ENCODE results near the gene ETHE1.

The ETHE1 gene, protein sequence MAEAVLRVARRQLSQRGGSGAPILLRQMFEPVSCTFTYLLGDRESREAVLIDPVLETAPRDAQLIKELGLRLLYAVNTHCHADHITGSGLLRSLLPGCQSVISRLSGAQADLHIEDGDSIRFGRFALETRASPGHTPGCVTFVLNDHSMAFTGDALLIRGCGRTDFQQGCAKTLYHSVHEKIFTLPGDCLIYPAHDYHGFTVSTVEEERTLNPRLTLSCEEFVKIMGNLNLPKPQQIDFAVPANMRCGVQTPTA

DNA sequence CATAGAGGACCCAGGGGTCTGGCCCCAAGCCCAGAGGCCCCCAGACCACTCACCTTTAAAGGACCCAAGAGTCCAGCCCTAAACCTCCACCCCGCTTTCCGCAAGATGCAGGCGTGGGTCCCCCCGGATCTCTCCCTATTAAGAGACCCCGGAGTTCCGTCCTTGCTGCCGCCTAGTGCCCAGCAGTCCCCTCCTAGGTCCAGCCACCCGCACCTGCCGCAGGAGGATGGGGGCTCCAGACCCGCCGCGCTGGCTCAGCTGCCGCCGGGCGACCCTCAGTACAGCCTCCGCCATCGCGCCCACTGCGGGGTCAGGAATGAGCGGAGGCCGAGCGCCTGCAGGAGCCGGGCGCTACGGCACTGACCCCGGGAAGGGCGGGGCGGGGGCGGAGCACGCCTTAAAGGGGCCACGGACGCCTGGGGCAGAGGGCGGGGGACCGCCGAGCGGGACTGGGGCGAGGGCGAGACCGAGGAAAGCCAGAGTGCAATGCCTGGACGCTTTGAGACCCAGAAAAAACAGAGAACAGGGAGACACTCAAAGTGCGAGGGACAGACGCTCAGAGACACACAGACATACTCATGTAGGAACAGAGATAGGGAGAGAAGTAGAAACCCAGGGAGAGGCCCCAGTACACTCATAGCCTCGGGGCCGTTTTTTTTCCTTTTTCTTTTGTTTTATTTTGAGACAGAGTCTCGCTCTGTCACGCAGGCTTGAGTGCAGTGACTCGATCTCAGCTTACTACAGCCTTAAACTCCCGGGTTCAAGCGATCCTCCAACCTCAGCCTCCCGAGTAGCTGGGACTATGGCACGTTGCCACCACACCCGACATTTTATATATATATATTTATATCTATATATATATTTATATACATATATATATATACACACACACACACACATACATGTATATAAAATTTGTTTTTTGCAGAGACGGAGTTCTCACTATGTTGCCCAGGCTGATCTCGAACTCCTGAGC lies at the start of gene ETHE1:
Gene ETHE1, minus strand, starts transcription at position 318 of the 976 bp plus-strand sequence. Its CDS starts 24 bp downstream, at position 294.
- DNase-seq (ENCODE audit: low read depth, low spot score), result no peak

DNA sequence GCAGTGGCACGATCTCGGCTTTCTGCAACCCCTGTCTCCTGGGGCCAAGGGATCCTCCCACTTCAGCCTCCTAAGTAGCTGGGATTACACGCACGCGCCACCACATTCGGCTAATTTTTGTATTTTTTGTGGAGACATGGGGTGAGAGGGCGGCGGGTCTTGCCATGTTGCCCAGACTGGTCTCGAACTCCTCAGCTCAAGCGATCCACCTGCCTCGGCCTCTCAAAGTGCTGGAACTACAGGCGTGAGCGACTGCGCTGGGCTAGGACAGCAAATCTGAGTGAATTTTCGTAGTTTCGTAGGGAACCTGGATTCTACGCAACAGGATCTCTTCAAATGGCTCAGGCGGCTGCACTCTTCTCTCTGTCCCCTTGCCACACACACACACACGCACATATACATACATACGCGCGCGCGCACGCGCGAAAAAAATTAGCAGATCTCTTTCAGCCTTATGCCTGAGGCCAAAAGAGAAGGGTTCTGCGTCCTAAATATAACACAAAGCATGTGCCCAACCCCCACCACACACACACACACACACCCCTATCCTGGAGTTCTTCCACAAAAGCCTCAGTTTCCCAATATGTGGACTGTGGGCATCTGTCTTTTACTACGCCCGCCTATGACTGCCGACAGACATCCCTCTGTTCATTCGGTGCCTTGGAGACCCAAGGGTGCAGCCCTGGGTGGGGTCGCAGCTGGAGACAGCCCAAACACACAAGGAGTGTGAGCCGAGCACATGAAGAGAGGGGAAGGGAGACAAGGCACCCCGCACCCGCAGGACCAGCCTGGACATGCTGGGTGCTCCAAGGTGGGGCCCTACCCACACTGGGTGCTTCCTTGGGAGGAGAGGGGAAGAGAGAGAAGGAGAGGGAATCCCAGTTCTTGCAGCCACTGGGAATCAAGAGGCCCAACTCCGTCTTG lies 49.2 kb upstream of the ETHE1 start:
- no peak for DNase-seq (ENCODE audit: low read depth, low spot score)

DNA sequence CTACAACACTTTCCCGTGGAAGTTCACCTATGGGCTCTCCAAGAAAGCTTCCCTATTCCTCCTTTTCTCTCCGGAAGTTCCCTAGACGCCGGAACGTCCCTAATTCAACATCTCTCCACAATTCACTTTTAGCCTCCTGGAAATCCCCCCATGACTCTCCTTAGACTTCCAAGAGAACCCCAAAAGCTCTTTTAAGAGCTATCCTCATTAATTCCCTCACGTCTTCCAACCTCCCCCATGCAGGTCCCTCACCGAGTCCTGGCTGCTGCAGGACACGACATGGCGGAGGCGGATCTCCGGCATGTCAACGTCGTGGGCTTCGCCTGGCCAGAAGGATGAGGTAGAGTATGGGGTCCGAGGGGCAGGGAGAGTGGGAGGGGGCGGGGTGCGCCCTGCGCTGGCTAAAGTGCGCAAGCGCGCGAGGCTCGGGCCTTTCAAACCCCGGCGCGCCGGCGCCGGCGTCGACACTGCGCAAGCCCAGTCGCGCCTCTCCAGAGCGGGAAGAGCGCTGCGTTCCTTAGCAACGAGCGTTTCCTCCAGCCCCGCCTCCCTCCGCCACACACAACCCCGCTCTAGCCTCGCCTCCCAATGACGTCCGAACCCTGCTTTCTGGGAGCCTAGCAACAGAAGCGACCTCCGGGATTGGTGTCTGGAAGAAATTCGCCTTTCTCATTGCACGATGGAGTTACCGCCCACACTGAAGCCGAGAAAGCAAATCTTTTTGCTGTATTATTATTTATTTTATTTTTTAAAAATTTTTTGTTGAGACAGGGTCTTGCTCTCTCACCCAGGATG lies 48.4 kb upstream of the ETHE1 start, which contains the start of the genes PINLYP and XRCC1:
Gene PINLYP, plus strand, starts transcription at position 646 of the 795 bp plus-strand sequence. CDS start 1,391 bp downstream, outside the sequence.
Gene XRCC1, minus strand, starts transcription at position 372 of the 795 bp plus-strand sequence. Its CDS starts 69 bp downstream, at position 303.
- peak; percentile 97 for DNase-seq (ENCODE audit: low read depth, low spot score)

DNA sequence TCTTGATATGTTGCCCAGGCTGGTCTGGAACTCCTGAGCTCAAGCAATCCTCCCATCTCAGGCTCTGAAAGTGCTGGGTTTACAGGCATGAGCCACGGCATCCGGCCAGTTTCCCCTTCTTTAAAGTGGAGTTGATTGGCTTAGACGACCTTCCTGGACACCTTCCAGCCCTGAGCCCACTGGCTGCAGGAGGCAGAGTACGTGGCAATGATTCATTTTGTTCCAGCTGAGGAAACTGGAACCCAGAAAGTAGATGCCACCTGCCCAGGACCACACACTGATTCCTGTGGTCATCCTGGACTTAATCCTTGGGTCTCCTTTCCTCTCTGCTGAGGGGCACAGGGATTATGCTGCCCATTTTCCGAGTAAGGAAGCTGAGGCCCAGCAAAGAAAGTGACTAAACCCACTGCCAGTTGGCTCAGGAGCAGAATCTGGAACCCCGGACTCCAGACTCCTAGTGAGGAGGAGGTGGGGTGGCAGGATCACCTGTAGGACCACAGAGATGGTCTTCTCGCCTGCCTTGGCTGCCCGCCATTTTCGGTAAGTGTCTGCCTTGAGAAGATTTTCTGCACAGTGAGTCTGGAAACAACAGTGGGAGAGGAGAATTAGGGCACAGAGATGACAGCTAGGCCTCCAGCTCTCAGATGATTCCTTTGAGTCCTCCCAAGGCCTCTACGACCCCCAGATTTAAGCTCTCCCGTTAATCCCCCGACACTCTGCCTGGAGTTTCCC lies 47.6 kb upstream of the ETHE1 start:
- no peak for DNase-seq (ENCODE audit: low read depth, low spot score)

DNA sequence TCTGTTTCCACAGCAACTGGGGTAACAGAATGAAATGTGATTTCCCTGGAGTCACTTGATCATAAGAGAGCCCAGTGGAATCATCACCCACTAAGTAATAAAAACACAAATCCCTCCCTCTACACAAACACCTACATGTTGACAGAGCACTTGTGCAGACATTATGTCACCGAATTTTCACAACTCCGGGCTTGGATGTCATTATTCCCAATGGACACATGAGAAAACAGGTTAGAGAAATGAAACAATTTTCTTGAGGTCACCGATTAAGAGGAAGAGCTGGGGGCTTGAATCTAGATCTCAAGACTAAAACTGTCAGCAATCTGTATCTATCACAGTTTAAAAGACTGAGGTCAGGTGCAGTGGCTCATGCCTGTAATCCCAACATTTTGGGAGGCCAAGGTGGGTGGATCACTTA lies 45.2 kb upstream of the ETHE1 start:
- no peak for DNase-seq (ENCODE audit: low read depth, low spot score)

DNA sequence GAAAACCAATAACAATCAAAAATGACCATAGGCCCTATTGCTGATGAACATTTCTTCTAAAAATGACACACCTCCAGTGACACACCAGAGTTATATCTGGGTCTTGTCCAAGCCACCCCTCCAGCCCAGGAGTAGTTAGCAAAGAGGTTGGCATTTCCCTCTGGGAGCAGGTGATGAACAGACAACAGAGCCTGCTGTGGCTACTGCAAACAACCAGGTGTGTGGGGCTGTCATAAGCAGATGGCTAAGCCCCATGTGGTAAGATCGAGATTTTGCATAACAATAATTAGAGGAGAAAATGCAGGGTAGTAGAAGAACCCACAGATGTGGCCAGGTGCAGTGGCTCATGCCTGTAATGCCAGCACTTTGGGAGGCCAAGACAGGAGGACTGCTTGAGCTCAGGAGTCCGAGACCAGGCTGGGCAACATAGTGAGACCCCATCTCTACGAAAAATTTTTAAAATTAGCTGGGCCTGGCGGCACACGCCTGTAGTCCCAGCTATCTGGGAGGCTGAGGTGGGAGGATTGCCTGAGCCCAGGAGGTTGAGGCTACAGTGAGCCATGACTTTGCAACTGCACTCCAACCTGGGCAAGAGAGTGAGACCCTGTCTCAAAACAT lies 43.3 kb upstream of the ETHE1 start:
- no peak for DNase-seq (ENCODE audit: low read depth, low spot score)

DNA sequence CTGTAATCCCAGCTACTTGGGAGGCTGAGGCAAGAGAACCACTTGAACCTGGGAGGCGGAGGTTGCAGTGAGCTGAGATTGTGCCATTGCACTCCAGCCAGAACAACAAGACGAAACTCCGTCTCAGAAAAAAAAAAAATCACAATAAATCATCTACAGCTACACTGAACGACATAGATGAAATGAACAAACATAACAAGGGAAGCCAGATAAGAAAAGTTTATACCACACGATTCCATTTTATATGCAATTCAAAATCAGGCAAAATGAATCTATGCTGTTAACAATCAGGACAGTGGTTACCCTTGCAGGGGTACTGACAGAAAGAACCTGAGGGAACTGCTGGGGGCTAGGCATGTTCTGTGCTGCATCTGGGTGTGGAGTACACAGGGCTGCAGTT lies 42.7 kb upstream of the ETHE1 start:
- no peak for DNase-seq (ENCODE audit: low read depth, low spot score)

DNA sequence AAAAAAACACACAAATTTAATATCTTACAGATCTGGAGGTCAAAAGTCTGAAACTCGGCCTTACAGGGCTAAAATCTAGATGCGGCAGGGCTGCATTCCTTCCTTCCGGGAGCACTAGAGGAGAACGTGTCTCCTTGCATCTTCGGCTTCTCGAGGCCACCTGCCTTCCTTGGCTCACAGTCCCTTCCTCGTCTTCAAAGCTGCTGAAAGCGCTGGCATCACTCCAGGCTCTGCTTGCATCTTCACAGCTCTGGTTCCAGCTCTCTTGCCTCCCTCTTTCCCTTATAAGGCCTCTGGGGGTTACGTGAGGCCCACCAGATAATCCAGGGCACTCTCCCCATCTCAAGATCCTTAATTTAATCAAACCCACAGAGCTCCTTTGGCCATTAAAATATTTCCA lies 37.8 kb upstream of the ETHE1 start:
- no peak for DNase-seq (ENCODE audit: low read depth, low spot score)

DNA sequence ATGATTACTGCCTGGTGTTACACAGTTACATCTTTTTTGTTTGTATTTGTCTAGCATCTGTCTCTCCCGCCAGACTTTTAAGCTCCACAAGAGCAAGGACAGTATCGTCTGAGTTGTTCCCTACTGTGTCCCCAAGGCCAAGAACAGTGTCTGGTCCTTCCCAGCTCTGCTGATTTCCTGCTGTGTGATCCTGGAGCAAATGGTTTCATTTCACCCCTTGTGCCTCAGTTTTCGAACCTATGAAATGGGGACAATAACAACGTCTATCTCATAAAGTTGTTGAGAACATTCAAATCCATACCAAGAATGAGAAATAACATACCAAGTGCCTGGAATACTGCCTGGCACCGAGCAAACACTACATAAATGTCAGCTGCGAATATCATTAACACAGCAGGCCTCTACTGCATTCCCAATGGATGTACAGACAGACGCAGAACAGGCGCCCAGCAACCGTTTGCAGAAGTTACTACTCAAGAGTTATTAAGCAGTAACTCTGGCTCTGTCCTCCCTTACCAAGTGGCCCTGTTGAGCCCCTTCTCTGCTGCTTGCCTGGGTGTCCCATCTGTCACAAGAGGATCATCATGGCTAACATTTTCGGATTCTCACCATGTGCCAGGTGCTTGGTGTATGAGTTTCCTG lies 36.9 kb upstream of the ETHE1 start:
- no peak for DNase-seq (ENCODE audit: low read depth, low spot score)

DNA sequence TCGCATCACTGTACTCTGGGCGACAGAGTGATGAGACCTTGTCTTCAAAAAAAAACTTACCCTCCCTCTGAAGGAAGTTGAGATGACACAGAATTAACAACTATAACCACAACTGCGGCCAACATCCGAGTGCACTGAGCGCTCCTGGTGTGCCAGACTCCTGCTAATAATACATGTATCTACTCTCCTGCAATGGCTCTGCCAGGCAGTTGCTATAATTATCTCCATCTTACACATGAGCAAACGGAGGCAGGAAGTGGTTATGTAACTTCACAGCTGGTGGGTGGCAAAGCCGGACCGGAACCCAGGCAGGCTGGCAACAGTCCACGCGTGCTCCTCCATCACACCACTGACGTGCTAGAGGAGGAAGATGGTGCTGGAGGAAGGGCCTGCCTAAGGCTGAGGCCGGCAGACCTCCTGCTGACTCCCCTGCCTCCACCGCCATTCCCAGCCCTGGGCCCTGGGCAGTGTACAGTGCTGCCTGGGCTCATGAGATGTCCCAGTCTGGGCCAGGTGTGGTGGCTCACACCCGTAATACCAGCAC lies 35.8 kb upstream of the ETHE1 start:
- peak; percentile 75 for DNase-seq (ENCODE audit: low read depth, low spot score)

DNA sequence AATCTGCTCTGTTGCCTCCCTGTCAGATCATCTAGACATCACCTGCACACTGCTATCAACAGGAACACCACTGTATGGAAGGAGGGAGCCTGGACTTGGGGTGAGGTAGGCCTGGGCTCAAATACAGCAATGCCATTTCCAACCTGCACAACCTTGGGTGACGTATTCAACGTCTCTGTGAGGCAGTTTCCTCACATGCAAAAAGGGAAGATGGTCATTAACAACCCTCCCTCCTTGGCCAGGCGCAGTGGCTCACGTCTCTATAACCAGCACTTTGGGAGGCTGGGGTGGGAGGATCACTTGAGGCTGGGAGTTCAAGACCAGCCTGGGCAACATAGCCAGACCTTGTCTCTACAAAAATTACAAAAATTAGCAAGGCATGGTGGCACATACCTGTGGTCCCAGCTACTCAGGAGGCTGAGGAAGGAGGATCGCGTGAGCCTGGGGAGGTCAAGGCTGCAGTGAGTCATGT lies 35.3 kb upstream of the ETHE1 start:
- DNase-seq (ENCODE audit: low read depth, low spot score), result no peak

DNA sequence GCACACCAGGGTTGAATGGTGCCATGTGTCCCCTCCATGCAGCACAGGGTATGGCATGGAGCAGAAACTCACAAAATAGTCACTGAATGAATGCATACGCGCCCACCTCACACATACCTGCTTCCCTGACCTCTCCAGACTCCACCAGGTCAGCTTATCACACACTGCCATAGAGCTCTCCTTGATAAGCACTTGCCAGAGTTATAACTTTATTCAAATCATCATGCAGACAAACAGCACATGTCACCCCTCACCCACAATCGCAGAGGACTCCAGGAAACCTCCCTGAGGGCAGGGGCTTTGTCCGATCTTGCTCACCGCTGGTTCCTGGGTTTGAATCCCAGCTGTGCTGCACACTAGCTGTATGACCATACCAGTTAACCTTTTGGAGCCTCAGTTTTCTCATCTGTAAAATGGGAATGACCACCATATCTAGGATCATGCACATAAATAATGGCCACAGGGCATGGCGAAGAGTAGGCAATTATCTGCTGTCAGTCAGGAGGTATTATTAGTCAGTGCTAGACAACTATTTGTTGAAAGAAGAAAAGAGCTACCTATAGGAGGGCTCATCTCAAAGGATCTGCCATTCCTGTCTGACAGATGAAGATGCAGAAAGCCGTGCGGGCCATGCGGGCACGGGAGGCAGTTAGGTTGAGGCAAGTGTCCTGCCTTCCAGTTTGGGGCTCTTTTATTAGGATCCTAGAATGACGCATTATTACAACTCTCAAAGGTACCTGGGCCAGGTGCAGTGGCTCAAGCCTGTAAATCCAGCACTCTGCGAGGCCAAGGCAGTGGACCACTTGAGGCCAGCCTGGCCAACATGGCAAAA lies 34.4 kb upstream of the ETHE1 start:
- no peak for DNase-seq (ENCODE audit: low read depth, low spot score)

DNA sequence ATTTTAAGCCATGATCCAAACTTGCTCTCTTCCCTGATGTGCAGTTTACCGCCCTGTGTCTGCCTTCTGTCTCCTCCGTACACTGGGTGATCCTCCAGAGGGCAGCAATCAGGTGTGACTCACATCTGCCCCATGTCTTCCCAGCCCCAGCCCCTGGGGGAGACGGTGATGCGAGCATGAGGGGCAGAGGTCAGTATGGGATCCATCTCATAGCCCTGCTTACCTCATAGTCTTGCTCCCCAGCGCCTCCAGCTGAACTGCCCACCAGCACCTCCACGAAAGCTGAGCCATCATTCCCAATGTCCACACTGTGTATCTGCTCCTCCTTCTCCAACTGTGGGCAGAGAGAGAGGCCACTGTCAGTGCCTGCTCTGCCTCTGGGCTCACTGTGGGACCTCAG lies 33.7 kb upstream of the ETHE1 start:
- no peak for DNase-seq (ENCODE audit: low read depth, low spot score)

DNA sequence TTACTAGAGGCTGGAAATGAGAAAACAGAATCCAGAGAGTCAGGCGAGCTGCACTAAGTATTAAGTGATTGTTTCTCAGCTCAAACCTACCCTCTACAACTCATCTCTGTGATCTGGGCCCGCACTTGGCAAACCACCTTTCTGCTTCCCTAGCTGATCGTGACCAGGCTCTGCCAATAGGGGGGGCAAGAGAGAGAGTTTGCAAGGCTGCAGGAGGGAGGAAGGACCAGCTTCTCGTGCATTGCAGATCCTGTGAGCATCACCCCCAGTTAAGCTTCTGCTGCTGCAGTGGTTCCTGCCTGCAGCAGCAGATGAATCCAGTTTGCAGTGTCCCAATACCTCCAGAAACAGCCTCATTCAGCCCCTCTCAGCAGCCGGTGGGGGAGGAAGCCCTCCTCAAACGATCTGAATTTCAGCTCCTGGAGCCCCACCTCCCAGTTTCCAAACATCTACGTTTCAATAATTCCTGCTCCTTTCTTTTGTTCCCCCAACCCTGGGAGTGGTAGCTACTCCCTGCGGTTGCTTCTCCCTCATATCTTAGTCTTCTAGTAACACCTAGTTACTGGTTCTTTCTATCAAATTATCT lies 28.3 kb upstream of the ETHE1 start:
- DNase-seq (ENCODE audit: low read depth, low spot score), result no peak

DNA sequence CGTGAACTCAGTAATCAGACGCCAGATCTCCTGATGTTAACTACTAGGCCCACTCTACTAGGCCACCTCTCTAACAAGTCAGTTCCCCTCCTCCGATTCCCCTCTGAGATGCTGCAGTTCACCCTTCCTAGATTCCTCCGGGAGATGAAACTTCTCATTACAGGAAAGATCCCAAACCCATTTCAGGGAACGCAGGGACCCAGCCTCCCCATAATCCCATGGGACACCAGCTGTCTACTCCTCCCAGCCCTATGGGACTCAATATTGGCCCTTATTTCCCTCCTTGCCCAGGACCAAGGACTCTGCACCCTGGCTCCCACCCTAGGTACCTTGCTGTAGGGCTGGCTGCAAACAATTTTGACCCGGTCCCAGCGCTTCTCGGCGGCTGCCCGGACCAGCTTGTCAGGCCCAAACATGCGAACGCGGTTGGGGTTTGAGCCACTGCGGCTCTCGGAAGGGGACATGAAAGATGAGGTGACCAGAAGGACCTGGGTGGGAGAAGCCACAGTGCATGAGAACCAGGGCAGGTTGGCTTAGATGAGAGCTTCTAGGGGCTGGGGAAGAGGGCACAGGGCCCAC lies 27.4 kb upstream of the ETHE1 start:
- no peak for DNase-seq (ENCODE audit: low read depth, low spot score)

DNA sequence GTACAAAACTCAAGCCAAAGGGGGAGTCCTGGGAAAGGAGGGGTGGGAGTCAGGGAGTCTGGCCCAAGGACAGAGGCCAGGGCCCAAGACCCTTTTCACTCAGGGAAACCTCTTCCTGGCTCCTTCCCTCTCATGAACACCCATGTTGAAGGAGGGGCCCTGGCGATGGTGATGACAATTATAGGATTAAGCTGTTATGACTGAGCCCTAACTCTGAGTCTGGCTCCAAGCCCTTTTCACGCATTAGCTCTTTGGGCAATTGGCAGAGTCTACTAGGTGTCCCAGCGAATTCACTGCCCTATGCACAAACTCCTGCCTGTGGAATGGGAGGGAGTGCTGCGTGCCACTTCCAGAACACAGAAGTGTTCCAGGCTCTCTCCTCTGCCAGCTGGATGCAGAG lies 26.7 kb upstream of the ETHE1 start:
- no peak for DNase-seq (ENCODE audit: low read depth, low spot score)

DNA sequence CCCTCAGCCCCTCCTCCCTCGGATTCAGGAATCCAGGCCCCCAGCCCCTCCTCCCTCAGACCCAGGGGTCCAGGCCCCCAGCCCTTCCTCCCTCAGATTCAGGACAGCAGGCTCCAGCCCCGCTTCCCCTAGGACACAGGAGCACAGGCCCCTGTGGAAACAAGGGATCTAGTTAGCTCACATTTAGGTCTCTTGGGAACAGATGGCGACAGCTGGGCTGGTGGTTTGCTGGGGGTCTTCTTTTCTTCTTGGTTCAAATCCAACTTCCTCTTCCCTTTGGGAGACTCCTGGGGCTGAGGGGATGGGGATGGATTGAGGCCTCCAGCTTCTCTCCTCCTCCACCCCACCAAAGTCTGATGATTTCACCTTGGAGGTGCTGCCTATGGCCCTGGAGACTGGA lies 25.6 kb upstream of the ETHE1 start:
- DNase-seq (ENCODE audit: low read depth, low spot score), result no peak
